OCI-LY7 (cell line): ENCODE results near the gene TMEM35A.

ENCODE experiments used
- CTCF ChIP-seq: fragments of 200-600 bp; sonication (generic); conservative IDR thresholded peaks from 2 replicates; pipeline ENCODE4 v1.5.1; 2014; ENCODE audit warnings: mild to moderate bottlenecking, antibody characterized with exemption, low read length, moderate library complexity, mixed read lengths
- EZH2phosphoT487 ChIP-seq: fragments of 200-600 bp; sonication (generic); IDR thresholded peaks from 2 replicates; pipeline ENCODE4 v1.6.1; 2018; ENCODE audit warnings: low read depth, borderline replicate concordance, mild to moderate bottlenecking, mixed run types, antibody characterized with exemption, low read length, moderate library complexity, mixed read lengths

DNA sequence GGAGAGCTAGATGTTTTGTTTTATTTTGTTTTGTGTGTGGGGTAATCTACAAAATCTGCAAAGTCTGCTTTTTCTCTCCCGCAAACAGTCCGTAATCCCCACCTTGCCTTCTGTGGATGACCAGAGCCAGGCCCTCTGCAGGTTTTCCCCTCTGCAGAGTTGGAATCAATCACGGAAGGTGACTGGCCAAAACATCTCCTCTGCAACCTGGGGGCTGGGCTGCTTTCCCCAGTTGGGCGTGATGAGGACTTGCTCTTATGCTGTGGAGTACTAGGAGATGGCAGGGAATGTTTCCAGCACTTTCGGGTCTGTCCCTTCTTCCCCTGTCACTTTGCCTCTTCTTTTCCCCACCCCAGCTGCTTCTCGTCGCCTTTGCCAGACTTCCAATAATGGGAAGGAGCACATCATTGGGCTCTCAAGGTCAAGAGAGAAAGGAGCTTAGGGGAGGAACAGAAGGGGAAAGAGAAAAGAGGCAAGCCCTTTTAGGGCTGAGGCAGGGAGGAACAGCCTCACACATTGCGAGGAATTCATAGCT is 1.1 kb downstream of the TMEM35A start:
- no peak for TF ChIP-seq CTCF
- TF ChIP-seq EZH2phosphoT487: no peak
